AG04450 (cell line): ENCODE results near the gene TRIO. TPM values are rescaled to one million over a fixed set of nuclear protein-coding genes. Genes with fewer than 3 reads are reported as not detected.

Experiments used
- CTCF ChIA-PET: fragments of 300-600, 350-600 bp; formaldehyde crosslinking; extraction: SDS; loops from one replicate; lab custom pipeline; 2022; ENCODE audit warnings: antibody characterized with exemption, inconsistent platforms; lab: Charles Lee
- POLR2A ChIA-PET: fragments of 350-600 bp; formaldehyde crosslinking; extraction: SDS; loops from one replicate; lab custom pipeline; 2021; ENCODE audit warnings: antibody characterized with exemption, inconsistent platforms; lab: Yijun Ruan, JAX
- DNase-seq: peaks from one replicate; pipeline ENCODE4 v3.0.0-alpha.2; 2011; ENCODE audit warnings: low read depth, low spot score
- H3K27ac ChIP-seq: one replicate; pipeline ENCODE4 v1.5.1; 2012; ENCODE audit warnings: low read depth, low read length, control low read depth
- H3K27me3 ChIP-seq: one replicate; pipeline ENCODE4 v1.6.0; 2012; ENCODE audit warnings: low read length; ENCODE audit not compliant: control insufficient read depth, insufficient read depth
- H3K4me3 ChIP-seq: 2 replicates; pipeline ENCODE4 v1.5.1; 2011; ENCODE audit warnings: mild to moderate bottlenecking, low read depth, low read length, control low read depth
- H3K9me3 ChIP-seq: 2 replicates; pipeline ENCODE4 v1.5.1; 2012; ENCODE audit warnings: low read length; ENCODE audit not compliant: control insufficient read depth, insufficient read depth
- CTCF ChIP-seq: IDR thresholded peaks from 2 replicates; pipeline ENCODE4 v1.5.1; 2011; ENCODE audit warnings: low read depth, low read length, control low read depth, inconsistent platforms
- polyA plus RNA-seq: library from polyadenylated mRNA; depleted of rRNA; stranded (reverse); fragments of >200 nt; gene quantifications from 2 replicates; pipeline ENCODE4 v1.2.3, GENCODE V29; 2011

TRIO gene
- polyA plus RNA-seq, 1 experiment, result 268 TPM

GRCh38 chr5:14210729-14211128 lies 67.6 kb downstream of the TRIO start:
- Histone ChIP-seq H3K4me3 (no peak overlapping the region), H3K9me3 (peaks cover 3% of the 10 kb centered on the region; the same call in 1 of the 2 replicates), H3K27ac (no peak overlapping the region), H3K27me3 (no peaks in the 10 kb centered on the region)
- POLR2A ChIA-PET, result interaction anchor here (0.6 kb wide), 1 partner anchor 28 kb away, joined by 5 read pairs; no protein-coding TSS in a partner anchor
- no peak for DNase-seq
- CTCF ChIA-PET, result interaction anchor here (0.9 to 1.2 kb wide), 2 partner anchors 60 to 67 kb away, joined by 3 to 4 read pairs; no protein-coding TSS in a partner anchor
- TF ChIP-seq CTCF, result no peak

- ChIA-PET POLR2A (no interaction called here), CTCF (no interaction called here)
- Histone ChIP-seq H3K27ac (peak overlapping the region; percentile 0), H3K4me3 (no peak overlapping the region), H3K9me3 (peaks cover 3% of the 10 kb centered on the region; the same call in 1 of the 2 replicates), H3K27me3 (no peaks in the 10 kb centered on the region)
- no peak for DNase-seq
- no peak for TF ChIP-seq CTCF
Observed at GRCh38 chr5:14211818-14212803, 69.0 kb downstream of the TRIO start.

GRCh38 chr5:14212838-14213237 lies 69.7 kb downstream of the TRIO start:
- no peak for DNase-seq
- H3K4me3 ChIP-seq, result no peak overlapping the region
- TF ChIP-seq CTCF, result no peak
- no peaks in the 10 kb centered on the region for H3K27me3 ChIP-seq
- POLR2A ChIA-PET, result interaction anchor here (0.9 kb wide), 1 partner anchor 27 kb away, joined by 3 read pairs; no protein-coding TSS in a partner anchor
- CTCF ChIA-PET, result no interaction called here
- peak overlapping the region; percentile 47 for H3K27ac ChIP-seq
- H3K9me3 ChIP-seq, result peaks cover 3% of the 10 kb centered on the region; the same call in 1 of the 2 replicates

GRCh38 chr5:14213253-14213652 lies 70.1 kb downstream of the TRIO start:
- DNase-seq, result no peak
- ChIA-PET CTCF (no interaction called here), POLR2A (interaction anchor here (0.7 to 0.9 kb wide), 2 partner anchors 23 to 28 kb away, joined by 3 read pairs; no protein-coding TSS in a partner anchor)
- H3K4me3 ChIP-seq, result no peak overlapping the region
- TF ChIP-seq CTCF, result no peak
- H3K9me3 ChIP-seq, result peaks cover 3% of the 10 kb centered on the region; the same call in 1 of the 2 replicates
- no peaks in the 10 kb centered on the region for H3K27me3 ChIP-seq
- no peak overlapping the region for H3K27ac ChIP-seq
